SW480 (cell line): ENCODE results near the gene PDC.
"Not testable (repeated sequence)": the region's sequence is repeated elsewhere in the genome, so short reads cannot be mapped to it uniquely, and the experiment has no call there.

Experiments
- DNase-seq: peaks from one replicate; pipeline ENCODE4 v3.0.0-alpha.2; 2016; ENCODE audit warnings: low spot score

Gene PDC

GRCh38 chr1:186465946-186466345, 5.0 kb upstream of the PDC start:
- DNase-seq, result no peak

GRCh38 chr1:186465491-186465890, 4.6 kb upstream of the PDC start:
- not testable (repeated sequence) for DNase-seq

- DNase-seq, result no peak
These were observed 3.0 kb upstream of the PDC start for GRCh38 chr1:186463926-186464325.

- DNase-seq, result no peak
These were observed 2.6 kb upstream of the PDC start for GRCh38 chr1:186463511-186463910.

- DNase-seq, result not testable (repeated sequence)
These were observed 1.8 kb downstream of the PDC start for GRCh38 chr1:186459161-186459560.

- no peak for DNase-seq
These were observed 4.1 kb downstream of the PDC start for GRCh38 chr1:186456729-186457255.

GRCh38 chr1:186454981-186455380, 5.9 kb downstream of the PDC start:
- DNase-seq, result no peak

GRCh38 chr1:186446152-186446551, 14.8 kb downstream of the PDC start:
- DNase-seq, result no peak

GRCh38 chr1:186443638-186444037, 17.3 kb downstream of the PDC start:
- no peak for DNase-seq

GRCh38 chr1:186442651-186443375, 18.1 kb downstream of the PDC start:
- peak; percentile 1 for DNase-seq

GRCh38 chr1:186440584-186440983, 20.3 kb downstream of the PDC start:
- DNase-seq, result peak; percentile 4

- no peak for DNase-seq
These were observed 22.3 kb downstream of the PDC start for GRCh38 chr1:186438567-186438966.

- DNase-seq, result no peak
These were observed 25.6 kb downstream of the PDC start for GRCh38 chr1:186435336-186435735.

- DNase-seq, result no peak
These were observed 31.9 kb downstream of the PDC start for GRCh38 chr1:186429017-186429416.

GRCh38 chr1:186426118-186426517, 34.8 kb downstream of the PDC start:
- no peak for DNase-seq

- DNase-seq, result no peak
These were observed 36.4 kb downstream of the PDC start for GRCh38 chr1:186424539-186424938.

- no peak for DNase-seq
These were observed 39.5 kb downstream of the PDC start for GRCh38 chr1:186421446-186421845.

GRCh38 chr1:186420923-186421322, 40.0 kb downstream of the PDC start:
- DNase-seq, result no peak

GRCh38 chr1:186420311-186420710, 40.6 kb downstream of the PDC start:
- DNase-seq, result no peak

GRCh38 chr1:186418503-186418902, 42.4 kb downstream of the PDC start:
- no peak for DNase-seq

- no peak for DNase-seq
These were observed 47.6 kb downstream of the PDC start for GRCh38 chr1:186413319-186413718.

GRCh38 chr1:186409091-186409490, 51.8 kb downstream of the PDC start:
- no peak for DNase-seq

GRCh38 chr1:186404454-186405051, 56.4 kb downstream of the PDC start:
- peak; percentile 2 for DNase-seq

GRCh38 chr1:186403632-186404031, 57.3 kb downstream of the PDC start:
- DNase-seq, result no peak
